Natural killer cell (primary cell): ENCODE data around the gene HDGFL2. TPM values are rescaled to one million over a fixed set of nuclear protein-coding genes. Genes with fewer than 3 reads are reported as not detected.

Experiments used
- ATAC-seq, 3 donors: fragments of 150-1000 bp in 2 of 3; fragments of 200-7000 bp in 1 of 3; cut with Tn5 transposase; 1 replicate in 1 of 3; 2 replicates in 2 of 3; pipeline ENCODE4 v1.10.0; 2021; ENCODE audit warnings: mild to moderate bottlenecking in 2 of 3, moderate library complexity in 2 of 3
- DNase-seq, 2 donors: peaks; one replicate each; pipeline versions ENCODE4 v3.0.0 to v3.0.0-alpha.2; 2013 to 2021; ENCODE audit warnings: mixed read lengths in 1 of 2
- H3K27ac ChIP-seq: one replicate; pipeline ENCODE4 v1.5.1; 2013; ENCODE audit warnings: mild to moderate bottlenecking, low read length
- H3K27me3 ChIP-seq: one replicate; pipeline ENCODE4 v1.6.1; 2013; ENCODE audit warnings: low read length; ENCODE audit not compliant: control insufficient read depth, insufficient read depth
- H3K36me3 ChIP-seq: one replicate; pipeline ENCODE4 v1.6.1; 2013; ENCODE audit warnings: low read length; ENCODE audit not compliant: control insufficient read depth, insufficient read depth
- H3K4me1 ChIP-seq: one replicate; pipeline ENCODE4 v1.6.1; 2013; ENCODE audit warnings: low read length; ENCODE audit not compliant: control insufficient read depth, insufficient read depth
- H3K4me3 ChIP-seq: one replicate; pipeline ENCODE4 v1.5.1; 2013; ENCODE audit warnings: low read length
- H3K9me3 ChIP-seq: one replicate; pipeline ENCODE4 v1.6.1; 2013; ENCODE audit warnings: low read length; ENCODE audit not compliant: control insufficient read depth, insufficient read depth
- H3K27ac Mint-ChIP-seq, 2 donors: one replicate each; pipeline ENCODE4 v1.8.0; 2022; ENCODE audit warnings: mild to moderate bottlenecking in 2 of 2, mixed read lengths in 2 of 2, moderate library complexity in 1 of 2
- H3K27me3 Mint-ChIP-seq, 2 donors: one replicate each; pipeline ENCODE4 v1.8.0; 2022; ENCODE audit warnings: low read depth in 2 of 2, mixed read lengths in 2 of 2
- H3K36me3 Mint-ChIP-seq: one replicate; pipeline ENCODE4 v1.8.0; 2022; ENCODE audit warnings: mixed read lengths
- H3K4me1 Mint-ChIP-seq, 2 donors: one replicate each; pipeline ENCODE4 v1.8.0; 2022; ENCODE audit warnings: mixed read lengths in 2 of 2
- H3K4me3 Mint-ChIP-seq: one replicate; pipeline ENCODE4 v1.8.0; 2022; ENCODE audit warnings: mild to moderate bottlenecking, moderate library complexity, mixed read lengths
- H3K9me3 Mint-ChIP-seq, 2 donors: one replicate each; pipeline ENCODE4 v1.8.0; 2022; ENCODE audit warnings: mixed read lengths in 2 of 2
- whole genome bisulfite sequencing: methylation state at CpG from one replicate; pipeline ENCODE4 v1.1.7; 2013; ENCODE audit warnings: missing lambda C conversion rate; ENCODE audit not compliant: insufficient coverage; 5-methylcytosine and 5-hydroxymethylcytosine counted together
- intact Hi-C: fragments of 100-400 bp; cut with micrococcal nuclease; formaldehyde crosslinking; loops from one replicate; pipeline ENCODE4 v1.14.2; 2022
- total RNA-seq, 4 donors: library from RNA; stranded (reverse); fragments of 120-200 nt in 1 of 4; gene quantifications; one replicate each; pipeline versions ENCODE4 v1.2.3 to v1.2.4, GENCODE V29; 2013 to 2022
- TF ChIP-seq, protein P1 (sequence below): fragments of 200-600 bp; IDR thresholded peaks from one replicate; pipeline ENCODE4 v1.8.0; 2022; ENCODE audit warnings: antibody characterized with exemption

The HDGFL2 gene
- total RNA-seq, 3 donors from 2014 or later (not counting 1 experiment from before 2014, with no cell fraction given), result 28.7 to 43.6 (median 29.8) TPM

DNA sequence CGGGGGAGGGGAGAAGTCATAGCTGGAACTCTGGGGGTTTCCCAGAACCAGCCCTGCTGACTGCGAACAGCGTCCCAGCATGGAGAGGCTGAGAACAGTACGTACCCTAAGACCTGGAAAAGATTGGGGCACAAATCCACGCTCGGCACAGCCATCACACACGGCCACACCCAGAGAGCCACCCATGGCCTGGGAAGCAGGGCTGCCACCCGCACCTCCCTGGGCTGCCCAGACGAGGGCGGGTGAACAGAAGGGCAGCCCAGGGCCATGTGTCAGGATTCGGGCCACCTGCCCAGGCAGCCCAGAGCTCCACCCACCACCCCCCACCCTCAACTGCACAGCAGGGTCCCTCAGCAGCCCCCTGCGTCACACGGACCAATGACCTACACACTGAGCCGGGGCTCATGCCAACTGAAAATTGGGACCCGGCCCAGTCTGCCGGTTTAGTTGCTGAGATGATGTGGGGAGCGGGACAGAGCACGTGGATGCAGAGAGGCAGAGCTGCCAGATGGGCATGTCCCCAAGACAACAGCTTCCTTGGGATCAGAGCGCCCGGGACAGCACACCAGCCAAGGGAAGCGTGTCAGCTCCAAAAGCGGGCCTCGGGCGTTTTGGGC lies 23.0 kb upstream of the HDGFL2 start:
- Mint-ChIP-seq H3K4me3 (no peak overlapping the region), H3K27ac (no peak overlapping the region), H3K9me3 (no peaks in the 10 kb centered on the region), H3K36me3 (no peaks in the 10 kb centered on the region), H3K4me1 (no peaks in the 10 kb centered on the region), H3K27me3 (no peaks in the 10 kb centered on the region)
- H3K9me3 ChIP-seq, result no peaks in the 10 kb centered on the region
- no peaks in the 10 kb centered on the region for H3K27me3 ChIP-seq
- intact Hi-C loops, result no loop called here
- no peak for ATAC-seq
- H3K4me3 ChIP-seq, result no peak overlapping the region
- 94% methylated on average over 23 of the region's 24 CpGs for WGBS
- H3K27ac ChIP-seq, result no peak overlapping the region
- no peak for DNase-seq
- peaks cover 68% of the 10 kb centered on the region for H3K36me3 ChIP-seq
- TF ChIP-seq, protein P1, sequence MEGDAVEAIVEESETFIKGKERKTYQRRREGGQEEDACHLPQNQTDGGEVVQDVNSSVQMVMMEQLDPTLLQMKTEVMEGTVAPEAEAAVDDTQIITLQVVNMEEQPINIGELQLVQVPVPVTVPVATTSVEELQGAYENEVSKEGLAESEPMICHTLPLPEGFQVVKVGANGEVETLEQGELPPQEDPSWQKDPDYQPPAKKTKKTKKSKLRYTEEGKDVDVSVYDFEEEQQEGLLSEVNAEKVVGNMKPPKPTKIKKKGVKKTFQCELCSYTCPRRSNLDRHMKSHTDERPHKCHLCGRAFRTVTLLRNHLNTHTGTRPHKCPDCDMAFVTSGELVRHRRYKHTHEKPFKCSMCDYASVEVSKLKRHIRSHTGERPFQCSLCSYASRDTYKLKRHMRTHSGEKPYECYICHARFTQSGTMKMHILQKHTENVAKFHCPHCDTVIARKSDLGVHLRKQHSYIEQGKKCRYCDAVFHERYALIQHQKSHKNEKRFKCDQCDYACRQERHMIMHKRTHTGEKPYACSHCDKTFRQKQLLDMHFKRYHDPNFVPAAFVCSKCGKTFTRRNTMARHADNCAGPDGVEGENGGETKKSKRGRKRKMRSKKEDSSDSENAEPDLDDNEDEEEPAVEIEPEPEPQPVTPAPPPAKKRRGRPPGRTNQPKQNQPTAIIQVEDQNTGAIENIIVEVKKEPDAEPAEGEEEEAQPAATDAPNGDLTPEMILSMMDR, result no peak
- no peaks in the 10 kb centered on the region for H3K4me1 ChIP-seq

DNA sequence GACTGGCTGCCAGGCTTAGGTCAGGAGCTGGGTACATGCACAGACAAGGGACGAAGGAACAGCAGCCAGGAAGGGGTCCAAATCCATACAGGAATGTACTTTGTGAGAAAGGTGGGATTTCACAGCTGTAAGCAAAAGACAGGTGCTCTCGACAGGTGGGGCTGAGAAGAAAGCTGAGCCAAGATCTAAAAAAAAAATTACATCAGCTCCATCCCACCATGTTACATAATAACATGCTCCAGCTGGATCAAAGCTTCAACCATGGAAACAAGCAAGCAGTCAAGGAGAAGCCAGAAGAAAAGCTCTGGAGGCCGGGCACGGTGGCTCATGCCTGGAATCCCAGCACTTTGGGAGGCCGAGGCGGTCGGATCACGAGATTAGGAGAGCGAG lies 22.5 kb upstream of the HDGFL2 start:
- H3K27me3 ChIP-seq, result no peaks in the 10 kb centered on the region
- H3K9me3 Mint-ChIP-seq, result no peaks in the 10 kb centered on the region
- intact Hi-C loops, result no loop called here
- no peaks in the 10 kb centered on the region for H3K27me3 Mint-ChIP-seq
- no peaks in the 10 kb centered on the region for H3K9me3 ChIP-seq
- WGBS, result 96% methylated on average over 9 of the region's 9 CpGs
- H3K36me3 Mint-ChIP-seq, result no peaks in the 10 kb centered on the region
- no peak overlapping the region for H3K4me3 Mint-ChIP-seq
- DNase-seq, result no peak
- TF ChIP-seq, protein P1, result no peak
- H3K27ac ChIP-seq, result no peak overlapping the region
- no peak overlapping the region for H3K4me3 ChIP-seq
- peaks cover 63% of the 10 kb centered on the region for H3K36me3 ChIP-seq
- ATAC-seq, result no peak
- H3K4me1 ChIP-seq, result no peaks in the 10 kb centered on the region
- H3K4me1 Mint-ChIP-seq, result no peaks in the 10 kb centered on the region
- H3K27ac Mint-ChIP-seq, result no peak overlapping the region

- no peaks in the 10 kb centered on the region for H3K36me3 Mint-ChIP-seq
- H3K36me3 ChIP-seq, result peaks cover 37% of the 10 kb centered on the region
- TF ChIP-seq, protein P1, result no peak
These were observed 19.7 kb upstream of the HDGFL2 start for GRCh38 chr19:4452230-4452990.

More at GRCh38 chr19:4452230-4452990, 19.7 kb upstream of the HDGFL2 start:
- Mint-ChIP-seq H3K4me3 (no peak overlapping the region), H3K4me1 (peaks cover 10 to 22% of the 10 kb centered on the region in 2 donors), H3K9me3 (no peaks in the 10 kb centered on the region), H3K27ac (no peak overlapping the region), H3K27me3 (no peaks in the 10 kb centered on the region)
- DNase-seq (no peak), ATAC-seq (no peak)
- Histone ChIP-seq H3K4me1 (peaks cover 18% of the 10 kb centered on the region), H3K27me3 (no peaks in the 10 kb centered on the region), H3K27ac (no peak overlapping the region), H3K4me3 (no peak overlapping the region), H3K9me3 (no peaks in the 10 kb centered on the region)
- WGBS, result 92% methylated on average over 24 of the region's 24 CpGs
- intact Hi-C loops, result no loop called here
